T-helper 17 cell (primary cell): ENCODE results near the gene DOCK4. TPM values are rescaled to one million over a fixed set of nuclear protein-coding genes. Genes with fewer than 3 reads are reported as not detected.

Experiments used
- ATAC-seq: fragments of 150-1000 bp; cut with Tn5 transposase; 2 replicates; pipeline ENCODE4 v1.10.0; 2021; ENCODE audit warnings: mild to moderate bottlenecking, moderate library complexity
- DNase-seq, 3 donors: peaks; one replicate each; pipeline versions ENCODE4 v3.0.0 to v3.0.0-alpha.2; 2020 to 2021
- H3K9me3 ChIP-seq: one replicate; pipeline ENCODE4 v1.7.0; 2013; ENCODE audit warnings: low read length, mild to moderate bottlenecking; ENCODE audit not compliant: control insufficient read depth, poor library complexity, severe bottlenecking
- H3K27ac Mint-ChIP-seq: one replicate; pipeline ENCODE4 v1.8.0; 2022; ENCODE audit warnings: mild to moderate bottlenecking, moderate library complexity, mixed read lengths
- H3K27me3 Mint-ChIP-seq: one replicate; pipeline ENCODE4 v1.8.0; 2022; ENCODE audit warnings: mixed read lengths
- H3K36me3 Mint-ChIP-seq: one replicate; pipeline ENCODE4 v1.8.0; 2022; ENCODE audit warnings: low read depth, mixed read lengths
- H3K4me1 Mint-ChIP-seq: one replicate; pipeline ENCODE4 v1.8.0; 2022; ENCODE audit warnings: mild to moderate bottlenecking, mixed read lengths
- H3K4me3 Mint-ChIP-seq: one replicate; pipeline ENCODE4 v1.8.0; 2022; ENCODE audit warnings: mild to moderate bottlenecking, moderate library complexity, mixed read lengths
- total RNA-seq, 4 donors: library from RNA in 2 of 4; stranded (reverse) in 2 of 4; gene quantifications; one replicate each; pipeline ENCODE4 v1.2.3 and lab custom pipeline; 2022 to 2026

Gene DOCK4
- total RNA-seq, 2 donors from 2014 or later, result 0.18 to 0.57 TPM

GRCh38 chr7:111765751-111766643, 440.2 kb downstream of the DOCK4 start:
- H3K9me3 ChIP-seq, result no peaks in the 10 kb centered on the region
- no peak for DNase-seq
- H3K27me3 Mint-ChIP-seq, result peaks cover 22% of the 10 kb centered on the region
- H3K36me3 Mint-ChIP-seq, result no peaks in the 10 kb centered on the region
- H3K27ac Mint-ChIP-seq, result no peak overlapping the region
- H3K4me1 Mint-ChIP-seq, result no peaks in the 10 kb centered on the region
- no peak overlapping the region for H3K4me3 Mint-ChIP-seq
- no peak for ATAC-seq

GRCh38 chr7:111763221-111763801, 442.9 kb downstream of the DOCK4 start:
- H3K4me3 Mint-ChIP-seq, result no peak overlapping the region
- H3K27ac Mint-ChIP-seq, result no peak overlapping the region
- no peaks in the 10 kb centered on the region for H3K36me3 Mint-ChIP-seq
- ATAC-seq (no peak), DNase-seq (no peak)
- H3K27me3 Mint-ChIP-seq, result peaks cover 6% of the 10 kb centered on the region
- no peaks in the 10 kb centered on the region for H3K4me1 Mint-ChIP-seq
- H3K9me3 ChIP-seq, result no peaks in the 10 kb centered on the region

- Mint-ChIP-seq H3K4me3 (no peak overlapping the region), H3K4me1 (no peaks in the 10 kb centered on the region), H3K27ac (no peak overlapping the region), H3K27me3 (peaks cover 2% of the 10 kb centered on the region), H3K36me3 (no peaks in the 10 kb centered on the region)
- DNase-seq (no peak), ATAC-seq (no peak)
- H3K9me3 ChIP-seq, result no peaks in the 10 kb centered on the region
Measured at GRCh38 chr7:111762799-111763198, 443.4 kb downstream of the DOCK4 start.

GRCh38 chr7:111762211-111762610, 444.0 kb downstream of the DOCK4 start:
- no peaks in the 10 kb centered on the region for H3K9me3 ChIP-seq
- ATAC-seq (no peak), DNase-seq (no peak)
- no peak overlapping the region for H3K27ac Mint-ChIP-seq
- no peak overlapping the region for H3K4me3 Mint-ChIP-seq
- H3K4me1 Mint-ChIP-seq, result no peaks in the 10 kb centered on the region
- H3K36me3 Mint-ChIP-seq, result no peaks in the 10 kb centered on the region
- H3K27me3 Mint-ChIP-seq, result peaks cover 5% of the 10 kb centered on the region

GRCh38 chr7:111760043-111760442, 446.2 kb downstream of the DOCK4 start:
- H3K36me3 Mint-ChIP-seq, result no peaks in the 10 kb centered on the region
- no peak for DNase-seq
- no peak overlapping the region for H3K27ac Mint-ChIP-seq
- H3K9me3 ChIP-seq, result no peaks in the 10 kb centered on the region
- H3K27me3 Mint-ChIP-seq, result peaks cover 20% of the 10 kb centered on the region
- H3K4me3 Mint-ChIP-seq, result no peak overlapping the region
- H3K4me1 Mint-ChIP-seq, result peaks cover 5% of the 10 kb centered on the region
- ATAC-seq, result no peak

- Mint-ChIP-seq H3K4me3 (no peak overlapping the region), H3K27me3 (peaks cover 20% of the 10 kb centered on the region), H3K4me1 (peaks cover 5% of the 10 kb centered on the region), H3K36me3 (no peaks in the 10 kb centered on the region), H3K27ac (no peak overlapping the region)
- no peaks in the 10 kb centered on the region for H3K9me3 ChIP-seq
- DNase-seq (no peak), ATAC-seq (no peak)
Measured at GRCh38 chr7:111758332-111758731, 447.9 kb downstream of the DOCK4 start.

- Mint-ChIP-seq H3K4me1 (peaks cover 7% of the 10 kb centered on the region), H3K4me3 (no peak overlapping the region), H3K27me3 (peaks cover 20% of the 10 kb centered on the region), H3K27ac (peak overlapping the region; percentile 65), H3K36me3 (no peaks in the 10 kb centered on the region)
- ATAC-seq (no peak), DNase-seq (no peak)
- no peaks in the 10 kb centered on the region for H3K9me3 ChIP-seq
Measured at GRCh38 chr7:111756687-111757178, 449.5 kb downstream of the DOCK4 start.

- no peak overlapping the region for H3K4me3 Mint-ChIP-seq
- ATAC-seq, result no peak
Measured at GRCh38 chr7:111755383-111755782, 450.8 kb downstream of the DOCK4 start.

GRCh38 chr7:111753968-111754367, 452.2 kb downstream of the DOCK4 start:
- no peaks in the 10 kb centered on the region for H3K9me3 ChIP-seq
- H3K27ac Mint-ChIP-seq, result no peak overlapping the region
- peaks cover 28% of the 10 kb centered on the region for H3K27me3 Mint-ChIP-seq
- ATAC-seq, result no peak
- no peak overlapping the region for H3K4me3 Mint-ChIP-seq
- H3K36me3 Mint-ChIP-seq, result no peaks in the 10 kb centered on the region
- no peak for DNase-seq
- peaks cover 7% of the 10 kb centered on the region for H3K4me1 Mint-ChIP-seq

More at GRCh38 chr7:111755383-111755782, 450.8 kb downstream of the DOCK4 start:
- Mint-ChIP-seq H3K36me3 (no peaks in the 10 kb centered on the region), H3K27ac (no peak overlapping the region), H3K4me1 (peaks cover 7% of the 10 kb centered on the region), H3K27me3 (peaks cover 26% of the 10 kb centered on the region)
- DNase-seq, result no peak
- no peaks in the 10 kb centered on the region for H3K9me3 ChIP-seq

- no peak overlapping the region for H3K27ac Mint-ChIP-seq
- no peaks in the 10 kb centered on the region for H3K9me3 ChIP-seq
- ATAC-seq (peak; percentile 72), DNase-seq (peak in 2 of 3 donors; percentile 30 to 52)
- H3K27me3 Mint-ChIP-seq, result peaks cover 33% of the 10 kb centered on the region
- no peak overlapping the region for H3K4me3 Mint-ChIP-seq
- H3K4me1 Mint-ChIP-seq, result peaks cover 7% of the 10 kb centered on the region
- H3K36me3 Mint-ChIP-seq, result no peaks in the 10 kb centered on the region
Measured at GRCh38 chr7:111752022-111752582, 454.1 kb downstream of the DOCK4 start.

GRCh38 chr7:111750878-111751277, 455.3 kb downstream of the DOCK4 start:
- DNase-seq, result no peak
- H3K27me3 Mint-ChIP-seq, result peaks cover 25% of the 10 kb centered on the region
- H3K36me3 Mint-ChIP-seq, result no peaks in the 10 kb centered on the region
- H3K4me1 Mint-ChIP-seq, result peaks cover 2% of the 10 kb centered on the region
- no peak overlapping the region for H3K4me3 Mint-ChIP-seq
- H3K9me3 ChIP-seq, result no peaks in the 10 kb centered on the region
- H3K27ac Mint-ChIP-seq, result no peak overlapping the region
- no peak for ATAC-seq

- Mint-ChIP-seq H3K36me3 (no peaks in the 10 kb centered on the region), H3K4me3 (no peak overlapping the region), H3K27me3 (peaks cover 19% of the 10 kb centered on the region), H3K27ac (no peak overlapping the region), H3K4me1 (peaks cover 2% of the 10 kb centered on the region)
- DNase-seq (no peak), ATAC-seq (no peak)
- no peaks in the 10 kb centered on the region for H3K9me3 ChIP-seq
Measured at GRCh38 chr7:111750228-111750627, 456.0 kb downstream of the DOCK4 start.

- DNase-seq (no peak), ATAC-seq (no peak)
- no peaks in the 10 kb centered on the region for H3K9me3 ChIP-seq
- H3K27me3 Mint-ChIP-seq, result peaks cover 19% of the 10 kb centered on the region
- H3K4me3 Mint-ChIP-seq, result no peak overlapping the region
- peaks cover 2% of the 10 kb centered on the region for H3K4me1 Mint-ChIP-seq
- no peak overlapping the region for H3K27ac Mint-ChIP-seq
- no peaks in the 10 kb centered on the region for H3K36me3 Mint-ChIP-seq
Measured at GRCh38 chr7:111749625-111750024, 456.6 kb downstream of the DOCK4 start.
